Epithelial cell of proximal tubule (primary cell): ENCODE measurements around the gene NOTCH3. TPM values are rescaled to one million over a fixed set of nuclear protein-coding genes. Genes with fewer than 3 reads are reported as not detected.

Experiments
- DNase-seq: peaks from one replicate; pipeline ENCODE4 v3.0.0-alpha.2; 2011; ENCODE audit warnings: low read depth
- H3K4me3 ChIP-seq: 2 replicates; pipeline ENCODE4 v1.5.1; 2011; ENCODE audit warnings: low read depth, mild to moderate bottlenecking, low read length
- CTCF ChIP-seq: conservative IDR thresholded peaks from 2 replicates; pipeline ENCODE4 v1.5.1; 2012; ENCODE audit warnings: low read depth, mild to moderate bottlenecking, low read length
- total RNA-seq: library from RNA; depleted of rRNA; stranded (reverse); fragments of >200 nt; gene quantifications from 2 replicates; pipeline ENCODE4 v1.2.3, GENCODE V29; 2015

Gene NOTCH3
- total RNA-seq, 1 donor from 2014 or later: 19.6 TPM

GRCh38 chr19:15196360-15197005 is 4.3 kb downstream of the NOTCH3 start:
- TF ChIP-seq CTCF: no peak
- H3K4me3 ChIP-seq: no peak overlapping the region
- no peak for DNase-seq

GRCh38 chr19:15195371-15196334 is 5.1 kb downstream of the NOTCH3 start:
- DNase-seq: no peak
- no peak for TF ChIP-seq CTCF
- no peak overlapping the region for H3K4me3 ChIP-seq

GRCh38 chr19:15194938-15195337 is 5.9 kb downstream of the NOTCH3 start:
- no peak for TF ChIP-seq CTCF
- DNase-seq: no peak
- H3K4me3 ChIP-seq: no peak overlapping the region

- no peak overlapping the region for H3K4me3 ChIP-seq
- no peak for TF ChIP-seq CTCF
- no peak for DNase-seq
Measured at GRCh38 chr19:15191982-15192381, 8.8 kb downstream of the NOTCH3 start.

- DNase-seq: no peak
- no peak overlapping the region for H3K4me3 ChIP-seq
- no peak for TF ChIP-seq CTCF
Measured at GRCh38 chr19:15191514-15191913, 9.3 kb downstream of the NOTCH3 start.

GRCh38 chr19:15188851-15189250 is 11.9 kb downstream of the NOTCH3 start:
- DNase-seq: no peak
- H3K4me3 ChIP-seq: no peak overlapping the region
- TF ChIP-seq CTCF: no peak
